ENCODE measurements around the gene SORCS2.
A peak's percentile ranks its signal among the peaks of the same experiment; 100 is the strongest.

Gene SORCS2

GRCh38 chr4:7746351-7747061 lies 554.2 kb downstream of the SORCS2 start:
- no peak for DNase-seq

GRCh38 chr4:7747062-7747385 lies 554.7 kb downstream of the SORCS2 start:
- DNase-seq, result no peak

GRCh38 chr4:7747566-7747965 lies 555.2 kb downstream of the SORCS2 start:
- no peak for DNase-seq

GRCh38 chr4:7750523-7750922 lies 558.2 kb downstream of the SORCS2 start:
- DNase-seq, result no peak

GRCh38 chr4:7750972-7751371 lies 558.6 kb downstream of the SORCS2 start:
- no peak for DNase-seq

- DNase-seq, result no peak
Observed at GRCh38 chr4:7752649-7753048, 560.3 kb downstream of the SORCS2 start.

- no peak for DNase-seq
Observed at GRCh38 chr4:7753271-7753670, 560.9 kb downstream of the SORCS2 start.

- no peak for DNase-seq
Observed at GRCh38 chr4:7753931-7754465, 561.7 kb downstream of the SORCS2 start.

GRCh38 chr4:7754565-7755262 lies 562.4 kb downstream of the SORCS2 start:
- DNase-seq, result no peak

- DNase-seq, result no peak
Observed at GRCh38 chr4:7755561-7755960, 563.2 kb downstream of the SORCS2 start.

- no peak for DNase-seq
Observed at GRCh38 chr4:7756071-7756470, 563.7 kb downstream of the SORCS2 start.

- DNase-seq, result no peak
Observed at GRCh38 chr4:7756561-7757355, 564.4 kb downstream of the SORCS2 start.

GRCh38 chr4:7757501-7758471 lies 565.4 kb downstream of the SORCS2 start:
- no peak for DNase-seq

- no peak for DNase-seq
Observed at GRCh38 chr4:7758476-7758875, 566.1 kb downstream of the SORCS2 start.

- DNase-seq, result peak; percentile 77
Observed at GRCh38 chr4:7759216-7759615, 566.9 kb downstream of the SORCS2 start.

- DNase-seq, result no peak
Observed at GRCh38 chr4:7759635-7760034, 567.3 kb downstream of the SORCS2 start.

- no peak for DNase-seq
Observed at GRCh38 chr4:7760228-7760627, 567.9 kb downstream of the SORCS2 start.

- no peak for DNase-seq
Observed at GRCh38 chr4:7760706-7761105, 568.4 kb downstream of the SORCS2 start.

- DNase-seq, result no peak
Observed at GRCh38 chr4:7761312-7761711, 569.0 kb downstream of the SORCS2 start.

GRCh38 chr4:7761720-7762119 lies 569.4 kb downstream of the SORCS2 start:
- peak; percentile 57 for DNase-seq

GRCh38 chr4:7762376-7763030 lies 570.2 kb downstream of the SORCS2 start:
- no peak for DNase-seq

- no peak for DNase-seq
Observed at GRCh38 chr4:7763106-7763505, 570.8 kb downstream of the SORCS2 start.
